ENCODE results near the gene HHATL. TPM values are rescaled to one million over a fixed set of nuclear protein-coding genes. Genes with fewer than 3 reads are reported as not detected.

HHATL gene
- total and polyA plus RNA-seq, 10 donors, result 0.13 to 0.42 TPM; not detected in 8

GRCh38 chr3:42732829-42733459 lies 30.3 kb upstream of the HHATL start:
- H3K4me1 ChIP-seq, result no peaks in the 10 kb centered on the region
- no peak overlapping the region for H3K27ac ChIP-seq
- intact Hi-C loops (cut with DNase I; ENCODE audit: low total_unique reads), result no loop called here
- no peak overlapping the region for H3K4me3 ChIP-seq
- no peaks in the 10 kb centered on the region for H3K36me3 ChIP-seq
- no peaks in the 10 kb centered on the region for H3K9me3 ChIP-seq
- no peak for DNase-seq
- WGBS, 5 donors, result 82 to 88% (median 86%) methylated on average over 9 of the region's 9 CpGs
- no peaks in the 10 kb centered on the region for H3K27me3 ChIP-seq (replicated peaks in 1 of 7)
- no peak for TF ChIP-seq POLR2AphosphoS5 (IDR thresholded peaks at IDR 0.05)
- no peak for TF ChIP-seq CTCF (IDR thresholded peaks at IDR 0.05 in 8 of 11, conservative IDR thresholded peaks at IDR 0.05 in 3 of 11)
- no peak for TF ChIP-seq POLR2A (IDR thresholded peaks at IDR 0.05)

GRCh38 chr3:42732196-42732828 lies 29.7 kb upstream of the HHATL start:
- no peak for DNase-seq
- intact Hi-C loops (cut with DNase I; ENCODE audit: low total_unique reads), result no loop called here
- Histone ChIP-seq H3K27me3 (replicated peaks in 1 of 7) (no peaks in the 10 kb centered on the region), H3K9me3 (no peaks in the 10 kb centered on the region), H3K4me3 (no peak overlapping the region), H3K36me3 (no peaks in the 10 kb centered on the region), H3K4me1 (no peaks in the 10 kb centered on the region), H3K27ac (no peak overlapping the region)
- TF ChIP-seq POLR2AphosphoS5 (IDR thresholded peaks at IDR 0.05), result no peak
- TF ChIP-seq POLR2A (IDR thresholded peaks at IDR 0.05), result no peak
- no peak for TF ChIP-seq CTCF (IDR thresholded peaks at IDR 0.05 in 8 of 11, conservative IDR thresholded peaks at IDR 0.05 in 3 of 11)
- 59 to 88% (median 80%) methylated on average over 4 of the region's 4 CpGs for WGBS, 5 donors

GRCh38 chr3:42731476-42732195 lies 29.0 kb upstream of the HHATL start:
- no peaks in the 10 kb centered on the region for H3K27me3 ChIP-seq (replicated peaks in 1 of 7)
- no peak for DNase-seq
- no peak overlapping the region for H3K4me3 ChIP-seq
- H3K4me1 ChIP-seq, result no peaks in the 10 kb centered on the region
- H3K27ac ChIP-seq, result no peak overlapping the region
- 75 to 84% (median 78%) methylated on average over 4 to 6 of the region's 6 CpGs for WGBS, 5 donors
- H3K9me3 ChIP-seq, result no peaks in the 10 kb centered on the region
- intact Hi-C loops (cut with DNase I; ENCODE audit: low total_unique reads), result no loop called here
- no peak for TF ChIP-seq POLR2AphosphoS5 (IDR thresholded peaks at IDR 0.05)
- TF ChIP-seq CTCF (IDR thresholded peaks at IDR 0.05 in 8 of 11, conservative IDR thresholded peaks at IDR 0.05 in 3 of 11), result no peak
- no peak for TF ChIP-seq POLR2A (IDR thresholded peaks at IDR 0.05)
- no peaks in the 10 kb centered on the region for H3K36me3 ChIP-seq
